Epithelial cell of prostate (primary cell): Measurements from ENCODE around the gene SNRPA1.
"Not testable (repeated sequence)": the region's sequence is repeated elsewhere in the genome, so short reads cannot be mapped to it uniquely, and the experiment has no call there.

Source experiments
- DNase-seq: peaks from one replicate; pipeline ENCODE4 v3.0.0-alpha.2; 2011; ENCODE audit warnings: low read depth, low spot score
- H3K27ac ChIP-seq: fragments of 450-650 bp; 2 replicates; pipeline ENCODE4 v1.5.1; 2017; ENCODE audit warnings: mild to moderate bottlenecking

SNRPA1 gene

DNA sequence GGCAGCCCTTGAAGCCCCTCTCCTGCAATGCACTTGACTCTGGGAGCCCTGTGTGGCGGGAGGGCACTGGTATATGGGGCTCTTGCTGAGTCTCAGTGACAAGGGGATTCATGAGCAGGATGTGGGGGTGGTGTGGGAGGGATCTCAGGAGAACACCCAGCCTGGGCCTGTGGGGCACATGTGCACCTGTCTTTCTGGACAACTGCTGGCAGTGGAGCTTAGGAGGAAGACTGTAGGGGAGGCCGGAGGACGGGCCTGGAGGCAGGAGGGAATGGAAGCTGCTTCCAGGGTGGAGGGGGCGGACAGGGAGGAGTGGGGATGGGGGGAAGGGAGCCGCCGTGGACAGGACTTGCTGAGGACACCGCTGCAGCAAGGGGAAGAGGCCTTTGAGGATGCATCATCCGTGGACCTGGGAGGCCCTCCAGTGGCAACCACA lies 10.8 kb upstream of the SNRPA1 start:
- no peak overlapping the region for H3K27ac ChIP-seq
- DNase-seq = no peak

DNA sequence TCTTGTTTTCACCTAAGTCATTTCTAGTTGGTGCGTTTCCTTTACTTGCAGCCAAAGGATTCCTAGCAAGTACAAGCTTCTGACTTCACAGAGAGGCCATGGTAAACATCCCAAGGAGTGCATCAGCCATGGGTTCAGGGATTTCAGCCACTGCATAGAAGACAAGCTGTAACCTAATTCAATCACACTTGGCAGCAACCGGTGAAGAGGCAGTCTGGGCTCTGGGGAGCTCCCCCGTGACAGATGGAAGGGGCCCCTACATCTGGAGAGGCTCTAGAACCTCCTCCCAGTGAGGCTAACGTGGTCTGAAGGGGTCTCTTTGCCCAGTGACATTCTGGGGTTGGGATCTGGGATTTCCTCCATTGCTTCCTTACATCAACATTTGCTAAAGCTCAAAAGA lies 8.4 kb upstream of the SNRPA1 start:
- no peak overlapping the region for H3K27ac ChIP-seq
- no peak for DNase-seq

DNA sequence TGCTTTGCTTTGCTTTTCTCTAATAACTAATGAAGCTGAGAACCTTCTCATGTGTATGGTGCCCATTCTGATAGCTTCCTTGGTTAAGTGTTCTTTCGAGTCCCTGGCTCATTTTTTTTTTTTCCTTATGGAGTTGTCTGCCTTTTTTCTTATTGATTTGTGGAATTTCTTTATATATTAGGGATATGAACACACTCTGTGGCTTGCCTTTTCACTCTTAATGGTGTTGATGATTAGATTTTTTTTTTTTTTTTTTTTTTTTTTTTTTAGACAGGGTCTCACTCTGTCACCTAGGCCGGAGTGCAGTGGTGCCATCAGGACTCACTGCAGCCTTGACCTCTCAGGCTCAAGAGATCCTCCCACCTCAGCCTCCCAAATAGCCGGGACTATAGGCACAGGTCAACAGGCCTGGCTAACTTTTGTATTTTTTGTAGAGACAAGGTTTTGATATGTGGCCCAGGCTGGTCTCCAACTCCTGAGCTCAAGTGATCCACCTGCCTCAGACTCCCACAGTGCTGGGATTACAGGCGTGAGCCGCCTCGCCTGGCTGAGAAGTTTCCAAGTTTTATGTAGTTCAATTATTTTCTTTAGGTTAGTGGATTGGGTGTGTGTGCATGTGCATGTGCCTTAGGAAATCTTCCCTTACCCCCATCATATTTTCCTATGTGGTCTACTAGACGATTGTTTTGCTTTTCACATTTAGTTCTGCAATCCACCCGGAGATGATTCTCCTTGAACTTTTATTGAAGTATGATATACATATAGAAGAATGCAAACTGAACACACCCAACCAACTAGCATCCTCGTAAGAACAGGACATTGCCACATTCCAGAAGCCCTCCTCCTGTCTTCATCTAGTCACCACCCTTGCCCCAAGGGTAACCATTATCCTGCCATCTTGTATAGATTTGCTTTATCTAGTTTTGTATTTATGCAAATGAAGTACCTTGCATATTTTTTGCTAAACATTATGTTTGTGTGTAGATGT lies 1.7 kb upstream of the SNRPA1 start:
- H3K27ac ChIP-seq = peak overlapping the region; percentile 92
- DNase-seq = peak; percentile 34

DNA sequence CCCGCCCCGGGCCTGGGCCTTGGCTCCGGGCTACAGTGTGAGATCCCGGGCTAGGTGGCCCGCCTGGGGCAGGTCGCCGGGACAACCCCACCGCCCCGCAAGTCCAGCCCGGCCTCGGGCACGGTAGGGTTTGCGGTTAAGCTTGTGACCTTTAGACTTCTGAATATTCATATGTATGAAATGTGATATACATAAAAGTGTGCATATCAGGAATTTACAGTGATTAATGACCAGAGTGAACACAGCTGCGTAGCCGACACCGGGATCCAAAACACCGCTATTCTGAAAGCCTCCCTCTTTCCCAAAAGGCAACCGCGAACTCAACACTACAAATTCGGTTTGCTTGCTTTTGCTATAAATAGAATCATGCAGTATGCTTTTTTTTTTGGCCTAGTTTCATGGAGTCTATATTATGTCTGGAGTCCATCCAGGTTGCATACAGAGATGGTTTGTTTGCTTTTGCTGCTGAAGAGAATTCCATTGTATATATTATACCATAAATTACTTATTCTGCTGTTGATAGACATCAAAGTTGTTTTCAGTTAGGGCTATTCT lies 636 bp upstream of the SNRPA1 start:
- H3K27ac ChIP-seq = peak overlapping the region; percentile 92
- no peak for DNase-seq

DNA sequence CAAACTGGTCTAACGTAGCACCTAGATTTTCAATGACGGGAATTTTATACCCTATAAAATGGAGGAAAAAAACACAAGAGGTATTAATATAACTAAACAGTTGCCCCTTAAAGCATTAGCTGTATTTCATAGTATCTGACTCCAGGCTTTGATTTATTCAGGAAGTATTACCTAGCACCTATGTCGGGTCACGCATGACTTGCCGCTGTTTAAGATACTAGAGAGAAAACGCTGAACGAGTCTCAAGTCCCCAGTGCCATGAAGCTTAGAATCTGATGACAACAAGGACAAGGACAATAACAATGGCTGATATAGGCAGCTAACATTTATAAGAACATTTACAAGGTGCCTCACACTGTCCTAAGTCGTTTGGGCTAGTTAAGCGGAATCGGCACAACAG lies 1.9 kb downstream of the SNRPA1 start:
- H3K27ac ChIP-seq = peak overlapping the region; percentile 92
- no peak for DNase-seq

DNA sequence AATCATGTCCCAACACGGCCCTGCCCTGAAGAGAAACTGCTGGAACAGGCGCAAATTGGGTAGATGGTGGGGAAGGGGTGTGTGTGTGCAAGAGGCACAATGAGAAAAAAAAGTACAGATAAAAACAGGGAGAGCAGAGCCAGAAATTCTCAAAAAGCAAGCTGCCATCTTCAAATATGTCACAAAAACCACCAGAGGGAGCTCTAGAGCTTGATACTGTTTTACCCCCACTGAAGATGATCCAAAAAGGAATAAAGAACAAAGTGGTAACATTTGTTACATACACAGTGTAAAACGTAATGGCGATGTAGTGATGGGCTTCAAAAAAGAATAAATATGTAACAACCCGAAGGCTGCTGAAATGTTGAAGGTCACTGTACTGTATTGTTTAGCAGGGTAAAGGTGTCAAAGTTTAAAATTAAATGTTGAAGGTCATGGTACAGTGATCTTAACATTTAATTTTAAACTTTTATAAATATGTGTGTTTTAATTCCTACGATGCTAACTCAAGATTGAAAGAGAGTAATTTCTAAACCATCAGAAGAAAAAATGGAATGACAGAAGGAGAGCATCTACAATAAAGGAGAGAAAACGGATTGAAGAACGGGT lies 6.0 kb downstream of the SNRPA1 start:
- no peak for DNase-seq
- H3K27ac ChIP-seq = no peak overlapping the region

DNA sequence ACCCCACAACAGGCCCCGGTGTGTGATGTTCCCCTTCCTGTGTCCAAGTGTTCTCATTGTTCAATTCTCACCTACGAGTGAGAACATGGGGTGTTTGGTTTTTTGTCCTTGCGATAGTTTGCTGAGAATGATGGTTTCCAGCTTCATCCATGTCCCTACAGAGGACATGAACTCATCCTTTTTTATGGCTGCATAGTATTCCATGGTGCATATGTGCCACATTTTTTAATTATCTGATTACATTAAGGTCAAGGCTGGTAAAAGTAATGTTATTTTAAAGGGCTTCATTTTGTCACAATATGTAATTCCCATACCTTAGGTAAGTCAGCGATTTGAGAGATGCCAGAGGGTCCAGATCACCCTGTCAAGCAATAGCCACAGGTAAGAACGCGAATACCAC lies 7.7 kb downstream of the SNRPA1 start:
- H3K27ac ChIP-seq, DNase-seq: not testable (repeated sequence)

DNA sequence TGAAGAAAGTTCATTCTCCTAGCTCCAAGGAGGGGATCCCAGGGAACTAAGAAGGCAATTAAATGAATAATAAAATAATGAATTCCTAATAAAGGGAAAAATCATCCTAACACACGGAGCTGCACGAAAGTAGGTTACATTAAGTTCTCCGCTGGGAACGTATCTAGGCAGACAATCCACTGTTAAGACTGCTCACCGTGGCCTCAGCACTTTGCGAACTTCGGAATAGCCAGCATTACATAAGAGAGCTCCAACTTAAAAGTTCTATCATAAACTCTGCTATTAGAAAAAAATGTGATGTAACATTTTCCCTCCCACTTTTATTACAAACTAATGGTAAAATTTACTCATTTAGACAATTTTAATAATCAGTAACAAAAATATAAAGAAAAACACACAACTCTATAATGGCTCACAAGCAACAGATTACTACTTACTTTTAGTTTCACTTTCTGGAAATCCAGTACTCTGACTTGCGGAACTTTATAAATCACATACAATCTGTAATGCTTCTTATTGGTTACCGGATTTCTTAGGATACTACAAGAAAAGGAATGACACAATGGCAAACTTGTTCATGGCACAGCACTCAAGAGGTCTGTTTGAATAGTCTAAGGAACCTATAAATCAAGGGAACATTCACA lies 8.5 kb downstream of the SNRPA1 start:
- no peak for DNase-seq
- no peak overlapping the region for H3K27ac ChIP-seq

DNA sequence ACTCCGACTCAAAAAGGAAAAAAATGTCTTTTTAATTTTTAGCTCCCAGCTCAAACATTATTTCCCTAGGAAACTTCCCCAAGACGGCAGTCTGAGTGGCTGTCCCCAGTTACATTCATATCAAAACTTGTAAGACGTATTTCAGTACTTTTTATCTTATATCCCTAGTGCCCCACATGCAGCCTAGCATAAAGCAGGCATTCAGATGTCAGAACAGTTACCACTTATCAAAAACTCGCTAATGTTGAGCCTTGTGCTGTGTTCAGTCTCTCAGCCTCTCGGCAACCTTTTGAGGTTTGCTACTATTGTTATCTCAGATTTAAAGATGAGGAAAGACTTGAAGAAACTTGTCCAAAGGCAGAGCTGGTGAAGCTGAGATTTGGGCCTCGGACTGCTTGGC lies 11.1 kb downstream of the SNRPA1 start:
- H3K27ac ChIP-seq = no peak overlapping the region
- DNase-seq = no peak

DNA sequence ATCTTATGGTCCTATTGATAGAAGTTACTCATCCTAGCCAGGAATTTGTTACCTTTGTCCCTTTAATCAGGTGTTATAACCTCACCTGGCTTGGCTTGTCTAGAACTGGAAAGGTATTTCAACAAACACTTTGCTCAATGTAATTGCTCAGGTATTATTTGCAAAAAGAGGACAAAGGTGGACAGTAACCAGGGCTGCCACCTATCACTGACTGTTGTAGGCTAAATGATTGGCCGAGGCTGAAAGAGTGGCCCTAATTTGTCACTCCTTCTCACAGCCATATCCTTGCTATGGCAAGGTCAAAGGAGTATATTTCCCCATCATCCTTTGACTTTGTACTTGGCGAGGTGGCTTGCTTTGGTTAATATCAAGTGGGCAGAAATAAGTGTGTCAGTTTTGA lies 15.0 kb downstream of the SNRPA1 start:
- H3K27ac ChIP-seq = no peak overlapping the region
- no peak for DNase-seq

DNA sequence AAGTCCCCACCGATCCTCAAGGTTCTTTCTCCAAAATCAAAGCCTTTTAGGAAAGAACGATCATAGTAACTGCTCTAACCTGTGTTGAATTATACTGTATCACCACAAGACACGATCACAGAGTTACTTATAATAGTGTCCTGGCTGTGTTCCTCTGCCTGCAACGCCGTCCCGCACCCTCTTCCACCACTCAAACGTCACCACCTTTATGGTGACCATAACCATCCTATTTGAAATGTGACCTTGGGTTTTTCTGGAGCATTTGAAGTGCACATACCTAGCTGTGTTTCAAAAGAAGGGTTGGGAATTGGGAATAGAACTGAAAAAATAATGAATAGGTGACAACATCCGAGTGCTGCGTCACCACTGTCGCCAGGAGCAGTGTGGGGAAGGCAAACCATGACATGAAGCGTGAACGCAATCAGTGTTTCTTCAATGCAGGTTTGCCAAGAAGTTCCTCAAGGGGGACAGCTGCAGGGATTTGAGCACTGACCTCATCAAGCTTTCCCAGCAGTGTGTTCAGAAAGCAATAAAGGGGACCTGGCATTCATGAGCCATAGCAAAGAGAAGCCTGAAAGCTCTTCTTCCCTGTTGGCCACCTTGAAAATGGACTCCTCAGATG lies 17.0 kb downstream of the SNRPA1 start:
- H3K27ac ChIP-seq = peak overlapping the region; percentile 73
- no peak for DNase-seq

DNA sequence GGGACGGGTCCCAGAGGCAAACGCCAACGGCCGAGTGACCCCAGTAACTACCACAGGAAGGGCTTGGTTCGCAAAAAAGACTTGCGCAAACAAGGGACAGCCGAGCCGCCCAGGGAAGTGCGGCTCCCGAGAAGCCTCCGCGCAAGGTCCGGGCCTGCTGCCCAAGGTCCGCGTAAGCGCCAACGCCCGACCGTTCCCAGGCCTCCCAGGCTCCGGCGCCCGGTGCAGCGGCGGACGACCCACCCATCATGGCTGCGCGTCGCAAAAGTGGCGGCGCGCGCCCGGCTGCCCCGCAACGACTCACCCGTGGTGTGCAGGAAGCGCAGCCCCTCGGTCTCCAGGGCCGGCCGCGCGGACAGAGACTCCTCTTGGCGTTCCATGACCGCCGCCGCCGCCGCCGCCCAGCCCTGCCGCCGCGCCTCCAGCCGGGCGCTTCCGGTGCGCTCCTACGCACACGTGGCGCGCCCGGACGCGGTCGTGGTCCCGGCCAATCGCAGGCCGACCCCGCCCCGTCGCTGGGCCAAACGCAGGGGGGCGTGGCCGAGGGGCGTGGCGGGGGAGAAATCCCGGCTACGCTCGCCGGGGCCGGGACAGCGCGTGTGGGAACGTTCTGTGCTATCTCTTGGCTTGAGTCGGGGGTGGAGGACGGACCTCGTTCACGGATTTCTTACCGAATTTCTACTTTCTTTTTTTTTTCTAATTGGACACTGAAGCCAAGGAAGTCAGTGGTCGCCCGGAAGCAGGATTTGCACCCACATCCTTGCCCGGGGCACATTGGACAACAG lies 17.8 kb downstream of the SNRPA1 start, which contains the start of gene SELENOS:
SELENOS (minus strand) TSS at position 448 of the 785 bp plus-strand sequence; CDS start at position 380, 68 bp downstream.
- DNase-seq = peak; percentile 37
- H3K27ac ChIP-seq = peak within 1 kb of the TSS; percentile 73

DNA sequence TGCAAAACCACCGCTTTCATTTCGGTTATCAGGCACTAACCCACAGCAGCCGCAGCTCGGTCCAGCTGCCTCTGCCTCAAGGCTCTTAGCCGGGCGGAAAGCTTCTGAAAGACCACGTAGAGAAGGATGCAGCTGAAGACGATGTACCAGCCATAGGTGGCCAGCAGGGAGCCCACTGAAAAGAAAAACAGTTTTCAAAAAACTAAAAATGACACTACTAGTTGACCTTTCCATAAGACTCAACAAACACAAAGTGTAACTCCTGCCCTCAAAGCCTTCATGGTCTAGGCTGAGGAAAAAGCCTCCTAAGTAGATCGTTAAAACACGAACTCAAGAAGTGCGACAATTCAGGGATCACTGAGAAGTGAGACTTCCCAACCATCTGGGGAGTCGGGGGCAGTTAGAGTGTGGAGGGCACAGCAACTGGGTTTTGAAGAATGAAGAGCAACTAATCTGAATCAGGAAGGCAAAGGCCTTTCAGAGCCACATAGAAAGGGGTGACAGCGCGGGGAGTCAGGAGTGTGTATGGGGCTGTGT lies 18.5 kb downstream of the SNRPA1 start:
- no peak for DNase-seq
- peak overlapping the region; percentile 73 for H3K27ac ChIP-seq

DNA sequence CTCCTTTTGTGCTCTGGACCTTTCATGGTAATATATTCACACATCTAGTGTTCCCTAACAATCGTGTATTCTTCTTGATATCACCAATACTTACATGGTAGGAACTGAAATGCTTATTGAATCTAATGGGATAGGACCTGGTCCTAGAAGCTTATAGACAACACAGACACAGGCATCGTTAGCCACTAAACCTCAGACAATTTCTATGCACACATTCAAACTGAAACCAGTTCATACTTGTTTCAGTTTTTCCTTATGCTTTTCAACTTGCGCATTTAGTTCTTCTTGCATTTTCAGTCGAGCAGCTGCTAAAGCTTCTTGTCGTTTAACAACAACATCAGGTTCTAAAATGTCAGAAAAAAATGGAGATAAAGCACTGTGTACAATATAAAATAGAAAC lies 20.0 kb downstream of the SNRPA1 start:
- DNase-seq = no peak
- no peak overlapping the region for H3K27ac ChIP-seq

DNA sequence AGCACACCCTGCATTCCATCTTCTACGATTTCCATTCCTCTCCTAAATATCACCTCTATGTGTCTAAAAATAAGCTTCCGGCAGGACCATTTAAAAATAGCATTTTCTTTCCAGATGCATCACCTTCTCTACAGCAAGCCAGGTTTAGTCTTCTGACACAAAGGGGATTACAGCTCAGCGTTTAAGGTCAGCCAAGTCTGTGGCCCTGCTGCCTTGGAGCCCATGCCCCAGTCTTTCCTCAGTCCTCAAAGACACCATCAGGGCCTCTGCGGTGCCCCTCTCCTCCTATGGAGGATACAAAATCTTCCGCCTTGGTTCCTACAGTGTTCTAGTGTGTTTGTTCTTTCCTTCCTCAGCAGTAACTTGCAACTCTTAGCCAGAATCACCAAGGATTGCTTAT lies 21.5 kb downstream of the SNRPA1 start:
- H3K27ac ChIP-seq = no peak overlapping the region
- DNase-seq = no peak

DNA sequence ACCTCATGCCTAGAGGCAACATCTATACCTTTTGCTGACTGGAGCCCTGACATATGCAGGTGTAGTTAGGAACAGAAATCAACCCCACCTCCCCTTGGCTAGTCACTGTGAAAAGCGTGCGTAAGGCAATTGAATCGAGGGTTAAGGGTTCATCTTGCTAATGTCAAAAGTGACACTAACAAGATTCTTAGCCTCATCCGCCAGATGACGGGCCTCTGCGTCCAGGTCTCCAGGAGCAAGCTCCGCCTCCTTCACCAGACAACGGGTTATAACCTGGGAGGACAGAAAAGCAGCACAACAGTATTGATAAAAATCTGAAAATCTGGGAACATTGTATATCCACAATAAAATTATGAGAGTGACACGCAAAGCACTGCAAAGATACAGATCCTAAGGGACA lies 22.5 kb downstream of the SNRPA1 start:
- H3K27ac ChIP-seq = no peak overlapping the region
- DNase-seq = no peak

DNA sequence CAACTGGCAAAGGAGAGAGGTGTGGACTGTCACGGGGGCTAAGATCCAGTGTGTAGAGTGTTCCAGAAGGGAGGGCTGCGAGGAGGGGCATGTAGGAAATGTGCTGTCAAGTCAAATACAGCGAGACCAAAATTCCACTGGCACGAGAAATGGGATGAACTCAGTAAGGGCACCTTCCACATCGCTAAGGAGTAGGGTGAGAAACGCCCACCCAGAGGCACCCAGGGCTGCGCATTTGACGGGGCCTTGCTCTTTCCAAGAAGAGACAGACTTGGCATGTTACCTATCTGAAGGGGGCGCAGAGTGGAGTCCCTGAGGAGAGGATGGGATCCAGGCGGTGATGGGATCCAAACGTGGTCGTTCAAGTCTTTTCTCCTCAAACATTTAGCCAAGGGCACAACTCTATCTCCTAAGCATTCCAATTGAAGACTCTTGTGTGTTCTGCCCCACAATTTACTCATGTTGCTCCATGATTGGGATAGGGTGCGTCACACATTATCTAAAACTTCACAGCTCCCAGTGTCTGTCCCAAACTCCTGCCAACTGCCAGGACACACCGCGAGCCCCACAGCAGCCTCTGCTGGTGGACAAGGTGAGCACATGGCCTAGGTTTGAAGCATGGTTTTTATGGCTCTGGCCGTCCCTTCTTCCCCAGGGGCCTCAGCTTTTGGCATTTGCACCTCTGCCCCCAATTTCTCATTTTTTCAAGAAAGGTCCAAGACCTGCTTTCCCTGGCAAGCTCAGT lies 25.4 kb downstream of the SNRPA1 start:
- DNase-seq = no peak
- no peak overlapping the region for H3K27ac ChIP-seq

DNA sequence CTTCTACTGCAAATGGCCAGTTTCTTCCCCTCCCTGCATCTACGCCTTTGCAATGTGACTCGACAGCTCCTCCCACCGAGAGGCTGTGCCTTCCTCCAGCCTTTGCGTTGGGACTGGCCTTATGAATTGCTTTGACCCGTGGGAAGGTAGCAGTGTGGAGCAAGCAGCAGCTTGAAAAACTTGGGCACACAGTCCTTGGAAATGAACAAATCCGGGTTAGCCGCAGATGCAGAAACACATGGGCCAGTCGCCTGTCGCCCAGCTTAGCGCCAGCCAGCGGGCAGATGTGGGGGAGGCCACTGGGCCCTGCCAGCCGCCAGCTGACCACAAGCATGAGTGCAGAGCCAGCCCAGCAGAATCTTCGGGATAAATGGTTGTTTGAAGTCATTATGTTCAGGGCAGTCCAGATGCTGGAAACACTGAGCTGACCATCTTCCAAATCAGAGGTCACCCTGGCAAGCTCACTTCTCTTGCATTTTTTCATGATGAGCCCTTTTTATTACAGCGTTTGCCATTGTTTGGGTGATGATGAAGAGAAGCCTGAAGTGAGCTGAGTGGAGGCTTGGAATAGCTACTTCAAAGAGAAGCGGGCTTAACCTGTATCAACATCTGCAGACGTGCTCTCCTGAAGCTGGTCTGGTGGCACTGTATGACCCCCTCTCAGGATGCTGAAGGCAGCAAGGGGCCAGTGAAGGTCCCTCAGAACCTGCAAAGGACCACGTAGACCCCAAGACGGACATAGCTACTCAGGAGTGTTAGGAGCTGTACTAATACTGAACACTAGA lies 27.5 kb downstream of the SNRPA1 start:
- no peak for DNase-seq
- no peak overlapping the region for H3K27ac ChIP-seq
